HG03442 (cell line): ENCODE results near the gene GRIK3.

Source experiments
- ATAC-seq: cut with Tn5 transposase; IDR thresholded peaks from one replicate; pipeline ENCODE4 v1.9.1; 2021; ENCODE audit warnings: mild to moderate bottlenecking, moderate library complexity; ENCODE audit not compliant: unreplicated experiment

GRIK3 gene

GRCh38 chr1:36859926-36860325, 174.4 kb downstream of the GRIK3 start:
- no peak for ATAC-seq

DNA sequence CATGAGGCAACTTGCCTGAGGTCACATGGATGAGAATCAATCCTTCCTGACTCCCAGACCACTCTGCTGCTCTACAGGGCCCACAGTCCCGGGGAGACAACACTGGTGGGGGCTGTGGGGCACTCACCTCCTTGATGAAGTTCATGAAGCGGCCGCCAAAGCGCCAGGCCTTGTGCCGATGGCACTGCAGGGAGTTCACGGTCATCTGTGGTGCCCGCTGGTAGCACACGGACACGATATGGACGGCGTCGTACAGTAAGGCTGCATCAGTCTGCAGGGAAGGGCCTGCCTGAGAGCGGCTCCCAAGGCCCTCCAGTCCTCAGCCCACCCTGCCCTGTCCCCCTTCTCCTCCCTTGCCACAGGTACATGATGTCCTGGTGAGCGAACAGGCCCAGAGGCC, 175.3 kb downstream of the GRIK3 start:
- no peak for ATAC-seq

DNA sequence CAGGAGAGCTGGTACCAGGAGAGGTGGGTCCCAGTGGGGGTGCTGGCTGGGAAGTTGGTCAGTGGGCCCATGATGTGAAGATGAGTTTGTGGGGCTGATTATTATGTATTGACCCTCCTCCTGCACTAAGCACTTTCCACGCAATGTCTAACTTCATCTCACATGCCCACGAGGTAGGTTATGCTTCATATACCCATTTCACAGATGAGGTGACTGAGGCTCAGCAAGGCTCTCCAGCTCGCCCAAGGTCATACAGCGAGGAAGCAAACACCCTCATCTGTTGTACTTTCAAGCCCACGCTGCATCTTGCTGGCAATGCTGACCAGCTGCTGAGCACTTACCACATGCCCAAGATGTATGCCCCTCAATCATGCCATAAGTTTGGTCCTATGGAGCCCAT, 175.8 kb downstream of the GRIK3 start:
- ATAC-seq, result no peak

DNA sequence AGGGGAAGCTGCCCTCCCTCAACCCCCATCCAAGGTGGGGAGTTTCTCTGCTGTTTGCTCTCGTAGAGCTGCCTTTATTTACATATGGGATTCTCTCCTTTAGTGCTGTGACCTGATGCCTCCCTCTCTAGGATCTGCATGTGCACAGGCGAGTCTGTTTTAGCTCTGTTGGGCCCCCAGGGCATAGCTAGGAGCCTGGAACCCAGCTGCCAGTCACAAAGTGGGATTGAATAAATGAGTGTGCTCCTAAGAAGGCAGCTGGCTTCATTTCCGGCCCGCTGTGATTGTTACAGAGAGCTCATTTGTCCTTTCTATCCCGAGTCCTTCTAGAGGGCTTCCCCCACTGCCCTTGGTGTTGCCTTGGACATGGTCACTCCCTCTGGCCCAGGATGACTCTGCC, 176.6 kb downstream of the GRIK3 start:
- ATAC-seq, result no peak

DNA sequence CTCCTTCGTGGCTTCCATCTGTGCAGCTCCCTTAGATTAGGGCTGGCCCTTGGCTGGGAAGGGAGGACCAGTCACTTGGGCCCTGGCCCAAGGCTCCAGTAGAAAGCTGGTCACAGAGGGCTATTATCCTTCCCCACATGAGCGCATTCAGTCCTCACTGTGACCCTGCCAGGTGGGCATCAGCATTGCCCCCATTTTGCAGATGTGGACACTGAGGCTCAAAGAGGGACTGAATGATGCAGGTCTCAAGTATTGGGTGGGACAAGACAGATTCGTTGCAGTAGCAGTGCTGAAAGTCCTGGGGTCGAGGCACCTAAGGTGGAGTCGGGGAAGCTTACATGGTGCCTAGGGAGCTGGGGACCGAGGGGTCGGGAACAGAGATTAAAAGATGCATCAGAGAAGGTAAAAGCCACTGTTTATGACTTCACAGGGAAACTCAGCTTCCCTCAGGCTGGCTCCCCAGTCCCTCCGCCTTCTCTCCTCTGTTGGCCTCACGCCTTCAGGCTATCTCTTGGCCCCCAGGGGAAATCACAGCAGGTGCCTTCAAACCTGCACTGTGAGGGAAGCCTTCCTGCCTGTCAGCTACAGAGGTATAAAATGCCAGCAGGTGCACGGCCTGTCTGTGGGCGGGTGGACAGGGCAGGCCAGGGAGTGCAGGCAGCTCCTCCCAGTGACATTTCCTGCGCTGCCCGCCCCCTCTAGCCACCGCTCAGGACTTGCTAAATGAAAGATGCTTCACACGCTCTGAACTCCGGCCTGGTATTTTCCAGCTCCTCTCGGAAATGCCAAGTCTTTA, 178.4 kb downstream of the GRIK3 start:
- ATAC-seq, result no peak

DNA sequence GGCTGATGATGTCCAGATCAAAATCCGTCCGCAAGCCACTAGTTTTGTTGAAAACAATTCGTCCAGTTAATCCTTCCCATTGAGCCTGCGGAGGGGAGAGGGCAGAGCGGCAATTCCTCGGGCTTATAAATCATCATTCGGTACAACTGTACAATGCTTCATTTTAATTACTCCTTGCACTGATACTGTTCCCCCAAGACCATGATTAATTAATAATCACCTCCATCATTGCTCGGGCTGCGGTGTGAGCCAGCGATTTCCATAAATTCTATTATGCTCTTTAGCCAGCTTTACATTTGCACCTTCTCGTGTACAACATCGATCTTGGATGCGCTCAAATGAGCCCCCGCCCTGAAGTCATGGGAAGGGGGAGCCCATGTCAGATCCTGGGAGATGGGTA, 180.7 kb downstream of the GRIK3 start:
- ATAC-seq, result no peak

- ATAC-seq, result no peak
Measured at GRCh38 chr1:36852586-36852985, 181.7 kb downstream of the GRIK3 start.

- ATAC-seq, result no peak
Measured at GRCh38 chr1:36851595-36851994, 182.7 kb downstream of the GRIK3 start.

DNA sequence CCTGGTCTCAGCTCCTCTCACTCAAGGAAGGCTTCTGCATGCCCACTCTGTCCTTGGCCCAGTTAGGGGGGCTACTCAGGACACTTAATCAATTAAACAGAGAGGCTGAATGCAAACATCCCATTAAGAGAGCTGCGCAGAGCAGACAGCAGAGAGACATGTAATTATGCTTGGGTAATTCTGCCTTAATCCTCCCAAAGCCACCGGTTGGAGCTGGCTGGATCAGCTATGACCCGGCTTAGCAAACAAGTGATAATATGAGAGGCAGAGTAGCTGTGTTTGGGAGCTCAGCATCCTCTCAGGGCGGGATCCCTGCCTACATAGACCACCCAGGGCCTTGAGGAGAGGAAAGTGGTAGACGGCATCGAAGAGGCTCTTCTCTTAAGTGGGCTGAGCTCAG, 183.2 kb downstream of the GRIK3 start:
- ATAC-seq, result no peak

GRCh38 chr1:36849956-36850355, 184.4 kb downstream of the GRIK3 start:
- no peak for ATAC-seq

- no peak for ATAC-seq
Measured at GRCh38 chr1:36847761-36848160, 186.6 kb downstream of the GRIK3 start.

DNA sequence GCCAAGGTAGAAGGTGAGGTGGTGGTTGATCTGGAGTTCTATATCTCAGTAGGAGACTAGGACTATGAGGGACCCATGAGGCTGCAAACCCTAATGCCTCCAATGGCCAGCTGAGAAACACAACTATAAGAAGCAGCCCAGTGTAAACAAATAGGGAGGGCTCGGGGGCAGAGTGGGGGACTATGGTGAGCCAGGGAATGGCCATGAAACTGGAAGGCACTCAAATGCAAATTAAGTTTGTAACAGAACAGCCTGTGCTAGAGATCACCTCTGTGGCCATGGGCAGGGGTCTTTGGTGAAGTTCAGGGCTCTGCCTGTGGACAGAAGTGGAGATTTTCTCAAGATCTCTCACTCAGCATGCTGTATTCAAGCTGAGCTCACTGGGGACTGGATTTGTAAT, 187.1 kb downstream of the GRIK3 start:
- no peak for ATAC-seq

DNA sequence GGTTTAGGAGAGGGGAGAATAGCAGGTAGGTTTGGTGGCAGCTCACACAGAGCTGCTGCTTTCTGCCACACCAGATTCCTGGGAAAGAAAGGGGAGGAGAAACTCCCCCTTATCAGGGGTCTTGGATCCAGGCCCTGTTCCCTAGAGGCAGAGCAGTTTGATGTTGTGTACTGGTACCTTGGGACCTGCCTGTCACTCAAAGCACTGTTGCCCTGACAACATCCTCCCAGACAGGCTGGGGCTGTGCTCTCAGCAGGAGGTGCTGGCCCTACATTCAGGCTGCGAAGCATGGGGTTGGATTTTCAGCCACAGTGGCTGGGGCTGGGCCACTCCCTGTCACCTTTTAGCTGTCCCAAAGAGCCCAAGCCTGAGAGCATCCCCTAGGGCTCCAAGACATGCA, 188.0 kb downstream of the GRIK3 start:
- no peak for ATAC-seq

DNA sequence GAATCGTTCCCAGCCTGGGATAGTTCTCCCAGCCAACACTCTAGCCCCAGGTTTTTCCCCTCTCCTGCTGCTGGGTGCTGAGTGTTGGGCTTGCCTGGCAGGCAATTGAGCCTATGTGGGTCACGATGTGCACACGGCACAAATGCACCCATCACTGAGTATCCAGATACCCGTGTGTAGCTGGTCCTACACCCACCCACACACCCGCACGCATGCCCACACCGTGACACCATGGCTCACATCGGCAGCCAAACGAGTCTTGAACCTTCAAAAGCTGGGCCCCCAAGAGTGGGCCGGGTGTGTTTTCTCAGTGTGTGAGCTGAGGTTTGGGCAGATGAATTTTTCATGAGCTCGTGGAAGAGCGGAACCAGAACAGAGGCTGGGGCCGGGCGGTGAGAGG, 188.5 kb downstream of the GRIK3 start:
- no peak for ATAC-seq

- no peak for ATAC-seq
Measured at GRCh38 chr1:36844917-36845316, 189.4 kb downstream of the GRIK3 start.

DNA sequence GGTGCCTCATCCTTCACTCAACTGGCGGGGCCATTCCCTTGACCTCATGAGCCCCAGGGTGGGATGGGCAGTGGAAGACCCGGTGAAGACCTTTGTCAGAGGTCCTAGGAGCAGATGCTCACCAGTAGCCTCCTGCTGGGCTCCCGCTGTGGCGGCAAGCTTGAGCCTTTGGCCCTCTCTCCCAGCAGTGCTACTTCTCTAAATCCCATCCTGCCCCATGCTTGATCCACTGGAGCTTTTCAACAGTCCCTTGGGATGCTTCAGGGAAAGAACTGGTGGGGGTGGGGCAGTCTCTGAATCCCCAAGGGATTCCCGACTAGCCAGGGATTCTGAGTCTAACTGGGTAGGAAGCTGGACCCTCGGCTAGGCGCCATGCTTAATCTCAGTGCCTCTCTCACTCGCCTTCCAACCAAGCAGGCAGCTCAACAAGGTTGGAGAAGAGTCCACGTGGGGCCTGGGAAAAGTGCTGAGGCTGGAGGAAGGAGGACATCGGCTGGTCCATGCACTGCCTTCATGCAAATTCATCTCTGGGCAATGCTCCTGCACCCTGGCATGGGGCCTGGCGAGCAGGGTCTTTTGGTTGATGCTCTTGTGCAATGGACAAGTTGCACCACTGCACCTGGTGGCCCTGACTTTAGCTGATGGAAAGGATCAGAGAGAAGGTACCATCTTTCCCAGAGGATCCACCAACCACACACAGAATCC, 190.3 kb downstream of the GRIK3 start:
- no peak for ATAC-seq

DNA sequence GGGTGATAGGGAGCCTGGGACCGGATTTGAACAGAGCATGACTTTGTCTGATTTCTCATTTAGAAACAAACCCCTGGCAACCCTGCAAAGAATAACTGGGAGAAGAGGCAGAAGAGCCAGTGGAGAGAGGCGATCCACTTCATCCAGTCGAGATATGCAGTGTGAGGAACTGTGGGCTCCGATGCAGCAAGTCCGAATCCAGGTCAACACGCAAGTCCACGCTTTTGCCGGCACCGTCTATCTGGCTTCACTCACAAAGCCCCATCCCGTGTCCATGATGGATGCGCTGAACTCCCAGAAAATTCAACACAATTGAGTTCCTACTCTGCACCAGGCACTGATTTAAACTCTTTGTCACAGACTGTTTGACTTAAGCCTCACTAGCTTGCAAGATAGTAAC, 191.3 kb downstream of the GRIK3 start:
- no peak for ATAC-seq

GRCh38 chr1:36842448-36842847, 191.9 kb downstream of the GRIK3 start:
- no peak for ATAC-seq

DNA sequence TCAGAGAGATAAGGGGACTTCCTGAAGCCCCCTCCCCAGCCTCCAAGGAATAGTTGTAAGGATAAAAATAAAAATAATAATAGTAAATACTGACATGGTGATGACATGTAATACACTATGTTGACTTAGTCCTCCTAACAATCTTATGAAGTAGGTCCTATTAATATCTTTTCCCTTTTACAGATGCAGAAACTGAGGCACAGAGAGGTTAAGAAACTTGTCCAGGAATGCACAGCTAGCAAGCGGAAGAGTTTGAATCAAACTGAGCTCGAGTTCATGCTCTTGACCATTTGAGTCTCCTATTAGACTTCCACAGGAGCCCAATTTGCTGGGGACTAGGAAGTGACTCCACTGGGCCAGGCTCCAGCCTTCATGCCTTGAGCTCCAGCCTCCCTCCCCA, 194.8 kb downstream of the GRIK3 start:
- ATAC-seq, result no peak

DNA sequence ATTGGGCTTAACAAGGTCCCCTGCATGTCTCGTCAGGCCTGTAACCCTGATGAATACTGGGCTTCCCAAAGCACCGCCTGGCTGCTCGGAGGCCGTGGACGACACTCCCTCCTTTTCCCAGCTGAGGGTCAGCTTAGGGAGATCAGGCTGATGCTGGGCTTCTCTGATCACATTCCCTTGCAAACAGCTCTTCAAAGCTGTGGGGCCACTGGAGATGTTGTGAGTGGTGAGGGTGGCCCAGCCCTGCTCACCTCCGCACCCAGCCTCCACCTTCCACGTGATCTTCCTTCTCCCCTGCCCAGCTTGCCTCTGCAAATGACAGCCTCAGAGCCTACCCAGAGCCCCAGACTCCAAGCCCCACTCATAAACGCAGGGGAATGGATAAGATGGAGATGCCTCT, 195.4 kb downstream of the GRIK3 start:
- no peak for ATAC-seq

DNA sequence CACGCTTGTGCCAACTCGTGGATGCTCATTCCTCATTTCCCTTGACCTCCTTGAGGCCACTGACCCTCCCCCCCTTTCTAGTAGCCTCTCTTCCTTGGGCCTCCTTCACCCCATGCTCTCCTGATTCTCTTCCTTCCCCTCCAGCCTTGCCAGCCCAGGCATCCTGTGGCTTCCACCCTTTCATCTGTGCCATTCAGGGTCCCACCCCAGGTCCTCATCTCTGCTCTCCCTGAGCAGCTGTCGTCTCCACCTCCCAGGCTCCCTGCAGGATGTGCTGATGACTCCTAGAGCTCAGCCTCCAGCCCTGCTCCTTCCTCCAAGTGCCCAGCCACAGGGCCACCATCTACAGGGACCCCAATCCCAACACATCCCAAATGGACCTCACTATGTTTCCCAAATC, 197.4 kb downstream of the GRIK3 start:
- ATAC-seq, result no peak

DNA sequence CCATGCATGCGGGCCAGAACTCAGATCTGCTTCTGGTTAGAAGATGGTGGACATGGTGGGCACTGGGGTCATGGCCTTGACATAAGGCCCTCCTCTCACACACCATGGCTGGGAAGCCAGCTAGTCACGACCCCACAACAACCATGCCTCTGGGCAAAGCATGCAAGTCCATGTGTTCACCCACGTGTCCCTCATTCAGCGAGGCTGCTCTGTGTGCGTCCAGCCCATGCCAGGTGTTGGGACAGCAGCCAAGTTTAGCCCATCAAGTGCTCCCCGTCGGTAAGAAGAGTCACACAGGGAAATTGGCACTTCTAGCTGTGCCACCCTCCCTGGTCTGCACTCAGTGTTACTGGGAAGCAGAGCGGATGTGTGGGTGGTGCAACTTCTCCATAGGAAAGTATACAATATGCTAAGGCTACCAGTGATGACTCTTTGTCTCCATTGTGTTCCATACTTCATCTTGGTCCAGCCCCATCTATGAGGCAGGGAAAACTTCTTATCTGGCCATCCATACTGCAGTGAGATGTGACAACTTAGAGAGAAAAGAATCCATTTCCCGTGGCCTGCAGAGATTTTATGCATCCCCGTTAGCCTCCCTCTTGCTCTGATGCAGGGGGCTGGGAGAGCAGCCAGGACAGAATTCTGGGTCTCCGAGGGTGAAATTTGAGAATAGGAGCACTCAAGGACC, 198.0 kb downstream of the GRIK3 start:
- ATAC-seq, result no peak
